Measurements from ENCODE around the gene POLR2J2.
"Not testable (repeated sequence)": the region's sequence is repeated elsewhere in the genome, so short reads cannot be mapped to it uniquely, and the experiment has no call there.

GRCh38 chr7:102696009-102696408 is 24.5 kb upstream of the POLR2J2 start:
- TF ChIP-seq POLR2A (IDR thresholded peaks at IDR 0.05; ENCODE audit: low read depth, low read length); TAF1 (IDR thresholded peaks at IDR 0.05; ENCODE audit: borderline replicate concordance, low read depth, low read length): not testable (repeated sequence)
